ENCODE results near the gene NR4A3.

The NR4A3 gene

GRCh38 chr9:99811598-99812383 lies 9.9 kb upstream of the NR4A3 start:
- no peak overlapping the region for H3K4me3 ChIP-seq (ENCODE audit: low read depth, low read length)
- no peak for TF ChIP-seq CTCF (IDR thresholded peaks at IDR 0.05; ENCODE audit: borderline replicate concordance, insufficient read depth, low read depth, low read length)

- TF ChIP-seq CTCF (IDR thresholded peaks at IDR 0.05; ENCODE audit: borderline replicate concordance, insufficient read depth, low read depth, low read length) = no peak
- H3K4me3 ChIP-seq (ENCODE audit: low read depth, low read length) = no peak overlapping the region
Observed at GRCh38 chr9:99813739-99814138, 7.9 kb upstream of the NR4A3 start.

- no peak for TF ChIP-seq CTCF (IDR thresholded peaks at IDR 0.05; ENCODE audit: borderline replicate concordance, insufficient read depth, low read depth, low read length)
- no peak overlapping the region for H3K4me3 ChIP-seq (ENCODE audit: low read depth, low read length)
Observed at GRCh38 chr9:99814359-99814758, 7.3 kb upstream of the NR4A3 start.

GRCh38 chr9:99816392-99816791 lies 5.3 kb upstream of the NR4A3 start:
- H3K4me3 ChIP-seq (ENCODE audit: low read depth, low read length) = no peak overlapping the region
- no peak for TF ChIP-seq CTCF (IDR thresholded peaks at IDR 0.05; ENCODE audit: borderline replicate concordance, insufficient read depth, low read depth, low read length)

- no peak overlapping the region for H3K4me3 ChIP-seq (ENCODE audit: low read depth, low read length)
- no peak for TF ChIP-seq CTCF (IDR thresholded peaks at IDR 0.05; ENCODE audit: borderline replicate concordance, insufficient read depth, low read depth, low read length)
Observed at GRCh38 chr9:99818500-99818899, 3.2 kb upstream of the NR4A3 start.

- no peak for TF ChIP-seq CTCF (IDR thresholded peaks at IDR 0.05; ENCODE audit: borderline replicate concordance, insufficient read depth, low read depth, low read length)
Observed at GRCh38 chr9:99819123-99819855, 2.4 kb upstream of the NR4A3 start.

More at GRCh38 chr9:99819123-99819855, 2.4 kb upstream of the NR4A3 start:
- H3K4me3 ChIP-seq (ENCODE audit: low read depth, low read length) = peak overlapping the region; percentile 76

Data from GM12875 (cell line).